Upper lobe of left lung (tissue), 4 donors: Measurements from ENCODE around the gene CTDP1.

Experiments used
- CTCF ChIP-seq, 6 experiments: fragments of 450-650 bp in 4 of 6; fragments of 200-600 bp in 2 of 6; sonication (generic) in 2 of 6; IDR thresholded peaks; one replicate each; pipeline ENCODE4 v1.5.1; 2016 to 2019; ENCODE audit warnings: antibody characterized with exemption in 6 of 6
- POLR2A ChIP-seq, 4 donors: fragments of 450-650 bp; IDR thresholded peaks; one replicate each; pipeline ENCODE4 v1.5.1; 2016 to 2017; ENCODE audit warnings: antibody characterized with exemption in 4 of 4, mild to moderate bottlenecking in 2 of 4
- POLR2AphosphoS5 ChIP-seq, 2 donors: sonication (generic); formaldehyde crosslinking; IDR thresholded peaks; one replicate each; pipeline ENCODE4 v1.5.1; 2017; ENCODE audit warnings: antibody characterized with exemption in 2 of 2

DNA sequence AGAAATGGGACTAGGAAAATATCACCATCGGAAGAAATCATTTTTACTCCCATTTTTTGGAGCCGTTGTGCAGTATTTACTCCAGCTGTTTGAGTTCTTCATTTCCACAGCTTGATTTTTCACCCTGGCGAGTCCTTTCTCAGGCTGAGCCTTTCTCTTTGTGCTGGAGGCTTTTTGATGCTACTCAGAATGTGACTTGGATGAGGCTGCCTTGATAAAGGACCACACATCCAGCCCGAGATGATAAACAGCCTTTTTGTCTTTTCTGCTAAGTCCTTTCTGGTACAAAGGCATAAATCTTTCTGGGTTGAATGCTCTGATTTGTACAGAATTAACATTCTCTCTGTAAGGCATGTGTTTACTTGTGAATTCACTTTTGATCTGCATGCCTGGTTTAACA is 17.6 kb upstream of the CTDP1 start:
- TF ChIP-seq CTCF (IDR thresholded peaks at IDR 0.05) = no peak
- no peak for TF ChIP-seq POLR2AphosphoS5 (IDR thresholded peaks at IDR 0.05)
- no peak for TF ChIP-seq POLR2A (IDR thresholded peaks at IDR 0.05)
